ENCODE measurements around the gene XAB2. TPM values are rescaled to one million over a fixed set of nuclear protein-coding genes. Genes with fewer than 3 reads are reported as not detected.
A peak's percentile ranks its signal among the peaks of the same experiment; 100 is the strongest.

The XAB2 gene
- total RNA-seq, 1 experiment from 2014 or later, result 84.4 TPM

DNA sequence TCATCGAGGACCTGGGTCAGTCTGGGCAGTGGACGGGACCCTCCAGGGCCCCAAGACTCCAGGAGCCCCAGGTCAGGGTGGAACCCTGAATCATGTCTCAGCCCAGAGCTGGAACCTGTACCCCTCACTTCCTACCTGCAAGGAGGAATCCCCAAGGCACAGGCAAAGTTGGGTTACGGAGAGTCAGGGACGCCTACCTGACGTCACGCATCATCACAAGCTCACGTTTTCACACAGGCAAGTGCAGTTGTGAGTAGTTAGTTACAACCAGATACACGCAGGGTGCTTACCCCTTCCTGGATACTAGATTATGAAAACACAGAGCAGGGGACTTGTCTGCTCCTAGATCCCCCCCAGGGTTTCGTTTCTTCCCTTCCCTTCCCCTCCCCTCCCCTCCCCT is 41.4 kb upstream of the XAB2 start:
- POLR2A ChIA-PET (ENCODE audit: unreplicated experiment), result no interaction called here
- H2AFZ ChIP-seq (ENCODE audit: low read length), result no peak overlapping the region
- H3K36me3 ChIP-seq (ENCODE audit: low read depth, low read length), result no peaks in the 10 kb centered on the region
- H3F3A ChIP-seq (ENCODE audit: low read length, unreplicated experiment), result no peaks in the 10 kb centered on the region
- CTCF ChIA-PET, result no interaction called here
- intact Hi-C loops (cut with micrococcal nuclease), result no loop called here
- BruUV-seq (replicated peaks), result no TSS peak
- H3K4me3 ChIP-seq (ENCODE audit: low read length), result no peak overlapping the region
- no peak overlapping the region for H3K9ac ChIP-seq (ENCODE audit: low read length)
- H4K20me1 ChIP-seq (ENCODE audit: low read length), result no peaks in the 10 kb centered on the region
- H3K27me3 ChIP-seq (ENCODE audit: low read length), result peaks cover 8% of the 10 kb centered on the region; the same call in 1 of the 2 replicates
- no peaks in the 10 kb centered on the region for H3K79me2 ChIP-seq (ENCODE audit: low read length)
- ATAC-seq (no peak), DNase-seq (no peak)
- no peaks in the 10 kb centered on the region for H3K4me1 ChIP-seq (ENCODE audit: insufficient read depth, low read length)
- H3K9me3 ChIP-seq (ENCODE audit: low read length), result no peaks in the 10 kb centered on the region
- TF ChIP-seq EZH2phosphoT487 (IDR thresholded peaks at IDR 0.05; ENCODE audit: borderline replicate concordance, low read length), result no peak
- TF ChIP-seq EZH2 (IDR thresholded peaks at IDR 0.05; ENCODE audit: low read length, unreplicated experiment), result no peak
- TF ChIP-seq, protein P1, sequence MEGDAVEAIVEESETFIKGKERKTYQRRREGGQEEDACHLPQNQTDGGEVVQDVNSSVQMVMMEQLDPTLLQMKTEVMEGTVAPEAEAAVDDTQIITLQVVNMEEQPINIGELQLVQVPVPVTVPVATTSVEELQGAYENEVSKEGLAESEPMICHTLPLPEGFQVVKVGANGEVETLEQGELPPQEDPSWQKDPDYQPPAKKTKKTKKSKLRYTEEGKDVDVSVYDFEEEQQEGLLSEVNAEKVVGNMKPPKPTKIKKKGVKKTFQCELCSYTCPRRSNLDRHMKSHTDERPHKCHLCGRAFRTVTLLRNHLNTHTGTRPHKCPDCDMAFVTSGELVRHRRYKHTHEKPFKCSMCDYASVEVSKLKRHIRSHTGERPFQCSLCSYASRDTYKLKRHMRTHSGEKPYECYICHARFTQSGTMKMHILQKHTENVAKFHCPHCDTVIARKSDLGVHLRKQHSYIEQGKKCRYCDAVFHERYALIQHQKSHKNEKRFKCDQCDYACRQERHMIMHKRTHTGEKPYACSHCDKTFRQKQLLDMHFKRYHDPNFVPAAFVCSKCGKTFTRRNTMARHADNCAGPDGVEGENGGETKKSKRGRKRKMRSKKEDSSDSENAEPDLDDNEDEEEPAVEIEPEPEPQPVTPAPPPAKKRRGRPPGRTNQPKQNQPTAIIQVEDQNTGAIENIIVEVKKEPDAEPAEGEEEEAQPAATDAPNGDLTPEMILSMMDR (conservative IDR thresholded peaks at IDR 0.05; ENCODE audit: low read depth, low read length), result no peak
- no peak overlapping the region for H3K27ac ChIP-seq (ENCODE audit: low read length)
- H3K4me2 ChIP-seq (ENCODE audit: low read length), result no peak overlapping the region
- no peaks in the 10 kb centered on the region for H3K9me2 ChIP-seq (replicated peaks; ENCODE audit: low read length)

DNA sequence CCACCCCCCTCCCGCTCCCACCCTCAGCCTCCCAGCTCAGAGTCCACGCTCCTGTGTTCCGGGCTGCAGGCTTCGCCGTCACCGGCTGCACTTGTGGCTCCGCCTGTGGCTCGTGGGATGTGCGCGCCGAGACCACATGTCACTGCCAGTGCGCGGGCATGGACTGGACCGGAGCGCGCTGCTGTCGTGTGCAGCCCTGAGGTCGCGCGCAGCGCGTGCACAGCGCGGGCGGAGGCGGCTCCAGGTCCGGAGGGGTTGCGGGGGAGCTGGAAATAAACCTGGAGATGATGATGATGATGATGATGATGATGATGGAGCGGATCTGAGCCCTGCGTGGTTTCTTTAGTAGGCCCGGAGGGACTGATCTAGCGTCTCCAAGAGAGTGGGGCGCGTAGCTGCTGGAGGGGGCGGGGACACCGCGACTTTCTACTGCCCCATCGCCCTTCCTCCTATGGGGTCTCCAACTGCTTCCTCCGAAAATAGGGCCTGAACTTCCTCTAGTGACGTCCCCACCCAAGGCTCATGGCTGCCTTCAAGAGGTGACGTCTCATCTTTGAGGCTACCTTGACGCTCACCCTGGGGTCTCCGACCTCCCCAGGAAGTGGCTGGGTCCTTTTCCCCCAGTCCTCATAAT is 40.9 kb upstream of the XAB2 start:
- H3K4me3 ChIP-seq (ENCODE audit: low read length), result no peak overlapping the region
- H3K4me1 ChIP-seq (ENCODE audit: insufficient read depth, low read length), result no peaks in the 10 kb centered on the region
- no peak for TF ChIP-seq EZH2phosphoT487 (IDR thresholded peaks at IDR 0.05; ENCODE audit: borderline replicate concordance, low read length)
- no peak for TF ChIP-seq EZH2 (IDR thresholded peaks at IDR 0.05; ENCODE audit: low read length, unreplicated experiment)
- TF ChIP-seq, protein P1 (conservative IDR thresholded peaks at IDR 0.05; ENCODE audit: low read depth, low read length), result no peak
- H3K27ac ChIP-seq (ENCODE audit: low read length), result no peak overlapping the region
- ChIA-PET CTCF (interaction anchor here (1.2 kb wide), 1 partner anchor 11 kb away, joined by 5 read pairs; the partner anchor contains the start of gene TRAPPC5), POLR2A (ENCODE audit: unreplicated experiment) (no interaction called here)
- no peak for DNase-seq
- no peak overlapping the region for H3K4me2 ChIP-seq (ENCODE audit: low read length)
- H3K79me2 ChIP-seq (ENCODE audit: low read length), result no peaks in the 10 kb centered on the region
- no peak overlapping the region for H3K9ac ChIP-seq (ENCODE audit: low read length)
- intact Hi-C loops (cut with micrococcal nuclease), result no loop called here
- H2AFZ ChIP-seq (ENCODE audit: low read length), result 0 out of 2 replicates have a peak overlapping the region, but pooled peaks have one; percentile 30
- H3F3A ChIP-seq (ENCODE audit: low read length, unreplicated experiment), result no peaks in the 10 kb centered on the region
- no peaks in the 10 kb centered on the region for H4K20me1 ChIP-seq (ENCODE audit: low read length)
- no peaks in the 10 kb centered on the region for H3K9me3 ChIP-seq (ENCODE audit: low read length)
- no peaks in the 10 kb centered on the region for H3K36me3 ChIP-seq (ENCODE audit: low read depth, low read length)
- no TSS peak for BruUV-seq (replicated peaks)
- no peaks in the 10 kb centered on the region for H3K9me2 ChIP-seq (replicated peaks; ENCODE audit: low read length)
- peaks cover 8% of the 10 kb centered on the region; the same call in 1 of the 2 replicates for H3K27me3 ChIP-seq (ENCODE audit: low read length)
- ATAC-seq, result no peak

DNA sequence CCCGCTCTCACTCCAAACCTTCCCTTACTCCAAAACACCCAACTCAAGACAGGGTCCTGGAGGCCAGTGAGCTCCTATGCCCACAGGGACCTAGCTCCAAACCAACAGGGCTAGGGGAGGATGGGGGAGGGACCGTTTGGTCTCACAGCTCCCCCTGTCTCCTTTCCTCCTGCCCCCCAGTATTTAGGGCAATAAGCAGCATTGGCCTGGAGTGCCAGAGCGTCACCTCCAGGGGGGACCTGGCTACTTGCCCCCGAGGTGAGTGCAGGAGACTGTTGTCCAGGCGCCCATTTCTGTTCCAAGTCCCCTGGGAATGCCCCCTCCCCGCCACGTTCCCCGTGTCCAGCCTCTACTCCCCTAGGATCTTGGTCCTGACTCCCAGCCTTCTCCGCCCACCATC is 40.3 kb upstream of the XAB2 start:
- Histone ChIP-seq H3K27me3 (ENCODE audit: low read length) (peaks cover 8% of the 10 kb centered on the region; the same call in 1 of the 2 replicates), H3K4me1 (ENCODE audit: insufficient read depth, low read length) (no peaks in the 10 kb centered on the region), H3K9me3 (ENCODE audit: low read length) (no peaks in the 10 kb centered on the region), H3K4me2 (ENCODE audit: low read length) (no peak overlapping the region), H4K20me1 (ENCODE audit: low read length) (no peaks in the 10 kb centered on the region), H3K27ac (ENCODE audit: low read length) (no peak overlapping the region), H3K79me2 (ENCODE audit: low read length) (no peaks in the 10 kb centered on the region), H3K36me3 (ENCODE audit: low read depth, low read length) (no peaks in the 10 kb centered on the region), H3K4me3 (ENCODE audit: low read length) (no peak overlapping the region), H3K9ac (ENCODE audit: low read length) (no peak overlapping the region), H2AFZ (ENCODE audit: low read length) (no peak overlapping the region), H3F3A (ENCODE audit: low read length, unreplicated experiment) (no peaks in the 10 kb centered on the region), H3K9me2 (replicated peaks; ENCODE audit: low read length) (no peaks in the 10 kb centered on the region)
- ATAC-seq, result no peak
- no peak for DNase-seq
- ChIA-PET POLR2A (ENCODE audit: unreplicated experiment) (no interaction called here), CTCF (interaction anchor here (0.8 to 1.2 kb wide), 2 partner anchors 11 to 101 kb away, joined by 4 to 5 read pairs; partner anchors contain the start of gene TRAPPC5)
- no TSS peak for BruUV-seq (replicated peaks)
- intact Hi-C loops (cut with micrococcal nuclease), result no loop called here
- TF ChIP-seq EZH2phosphoT487 (IDR thresholded peaks at IDR 0.05; ENCODE audit: borderline replicate concordance, low read length) (no peak), EZH2 (IDR thresholded peaks at IDR 0.05; ENCODE audit: low read length, unreplicated experiment) (no peak)
- TF ChIP-seq, protein P1 (conservative IDR thresholded peaks at IDR 0.05; ENCODE audit: low read depth, low read length), result no peak

Data from PC-3 (cell line).